Peyer's patch (tissue), 4 donors: ENCODE results near the gene ZNF516. TPM values are rescaled to one million over a fixed set of nuclear protein-coding genes. Genes with fewer than 3 reads are reported as not detected.

Experiments used
- DNase-seq, 3 donors: peaks; one replicate each; pipeline ENCODE4 v3.0.0-alpha.2; 2017 to 2019
- H3K27ac ChIP-seq, 4 donors: fragments of 200-600 bp; sonication (generic); one replicate each; pipeline ENCODE4 v1.5.1; 2016 to 2019
- H3K27me3 ChIP-seq, 2 donors: fragments of 200-600 bp; sonication (generic); one replicate each; pipeline ENCODE4 v1.5.1; 2019
- H3K36me3 ChIP-seq, 3 donors: fragments of 200-600 bp; sonication (generic); one replicate each; pipeline ENCODE4 v1.5.1; 2016 to 2019
- H3K4me1 ChIP-seq, 4 donors: fragments of 200-600 bp; sonication (generic); one replicate each; pipeline ENCODE4 v1.5.1; 2016 to 2019
- H3K4me3 ChIP-seq, 4 donors: fragments of 200-600 bp; sonication (generic); 1 replicate in 3 of 4; 2 replicates in 1 of 4; pipeline ENCODE4 v1.5.1; 2016 to 2019; ENCODE audit warnings: mild to moderate bottlenecking in 1 of 4
- H3K9me3 ChIP-seq, 4 donors: fragments of 200-600 bp; sonication (generic); one replicate each; pipeline ENCODE4 v1.5.1; 2016 to 2019; ENCODE audit warnings: mild to moderate bottlenecking in 1 of 4
- POLR2A ChIP-seq, 2 donors: fragments of 450-650 bp; IDR thresholded peaks; one replicate each; pipeline ENCODE4 v1.5.1; 2017; ENCODE audit warnings: antibody characterized with exemption in 2 of 2, mild to moderate bottlenecking in 2 of 2, moderate library complexity in 2 of 2
- total RNA-seq, 4 donors: library from RNA; depleted of rRNA; stranded (reverse); fragments of >200 nt; gene quantifications; one replicate each; pipeline ENCODE4 v1.1.0, GENCODE V29; 2016
- TF ChIP-seq, protein P1 (sequence below), 6 experiments: fragments of 450-650 bp in 4 of 6; fragments of 200-600 bp in 2 of 6; sonication (generic) in 1 of 6; IDR thresholded peaks; one replicate each; pipeline ENCODE4 v1.5.1; 2017 to 2019; ENCODE audit warnings: antibody characterized with exemption in 6 of 6, mild to moderate bottlenecking in 3 of 6, moderate library complexity in 1 of 6

Gene ZNF516
- total RNA-seq, 4 donors from 2014 or later = 19.8 to 39.6 (median 25.7) TPM

DNA sequence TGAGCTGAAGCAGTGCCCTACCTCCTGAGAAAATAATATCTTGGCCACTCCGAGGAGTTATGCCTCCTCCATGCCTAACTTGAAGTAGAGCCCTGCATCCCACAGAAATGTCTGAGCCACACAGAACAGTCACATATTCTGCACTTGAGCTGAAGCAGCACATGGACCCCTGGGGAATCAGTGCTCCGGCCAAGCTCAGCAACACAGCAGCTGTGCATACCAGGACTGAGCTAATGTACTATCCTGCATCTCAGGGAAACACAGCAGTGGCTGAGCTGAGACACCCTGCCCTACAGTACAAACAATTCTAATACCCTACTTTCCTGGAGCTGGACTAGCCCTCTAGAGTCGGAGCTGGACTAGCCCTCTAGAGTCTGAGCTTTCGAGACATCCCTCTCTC is 166.9 kb downstream of the ZNF516 start:
- no peak for DNase-seq
- TF ChIP-seq, protein P1, sequence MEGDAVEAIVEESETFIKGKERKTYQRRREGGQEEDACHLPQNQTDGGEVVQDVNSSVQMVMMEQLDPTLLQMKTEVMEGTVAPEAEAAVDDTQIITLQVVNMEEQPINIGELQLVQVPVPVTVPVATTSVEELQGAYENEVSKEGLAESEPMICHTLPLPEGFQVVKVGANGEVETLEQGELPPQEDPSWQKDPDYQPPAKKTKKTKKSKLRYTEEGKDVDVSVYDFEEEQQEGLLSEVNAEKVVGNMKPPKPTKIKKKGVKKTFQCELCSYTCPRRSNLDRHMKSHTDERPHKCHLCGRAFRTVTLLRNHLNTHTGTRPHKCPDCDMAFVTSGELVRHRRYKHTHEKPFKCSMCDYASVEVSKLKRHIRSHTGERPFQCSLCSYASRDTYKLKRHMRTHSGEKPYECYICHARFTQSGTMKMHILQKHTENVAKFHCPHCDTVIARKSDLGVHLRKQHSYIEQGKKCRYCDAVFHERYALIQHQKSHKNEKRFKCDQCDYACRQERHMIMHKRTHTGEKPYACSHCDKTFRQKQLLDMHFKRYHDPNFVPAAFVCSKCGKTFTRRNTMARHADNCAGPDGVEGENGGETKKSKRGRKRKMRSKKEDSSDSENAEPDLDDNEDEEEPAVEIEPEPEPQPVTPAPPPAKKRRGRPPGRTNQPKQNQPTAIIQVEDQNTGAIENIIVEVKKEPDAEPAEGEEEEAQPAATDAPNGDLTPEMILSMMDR (IDR thresholded peaks at IDR 0.05) = no peak
- no peak for TF ChIP-seq POLR2A (IDR thresholded peaks at IDR 0.05)
- Histone ChIP-seq H3K27ac (no peak overlapping the region), H3K9me3 (no peaks in the 10 kb centered on the region), H3K4me1 (no peaks in the 10 kb centered on the region), H3K36me3 (no peaks in the 10 kb centered on the region), H3K4me3 (no peak overlapping the region), H3K27me3 (no peaks in the 10 kb centered on the region)

DNA sequence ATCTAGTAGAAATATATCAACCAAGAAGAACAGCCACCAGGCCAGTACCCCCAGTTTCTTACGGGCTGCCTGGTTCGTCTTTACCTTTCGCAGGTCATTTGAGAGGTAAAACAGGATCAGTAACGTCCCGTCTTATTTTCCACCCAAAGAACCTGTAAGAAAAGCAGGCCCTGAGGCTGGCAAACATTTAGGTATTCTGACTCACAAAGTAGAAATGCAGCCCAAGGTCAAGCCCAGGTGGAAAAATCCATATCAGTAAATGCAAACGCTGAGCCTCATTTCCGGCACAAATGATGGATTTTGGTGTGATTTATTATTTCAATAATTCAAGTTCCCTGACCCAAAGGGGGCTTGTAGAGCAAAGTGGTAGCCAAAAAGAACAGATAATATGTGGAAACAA is 171.2 kb downstream of the ZNF516 start:
- Histone ChIP-seq H3K27me3 (no peaks in the 10 kb centered on the region), H3K4me3 (no peak overlapping the region), H3K9me3 (no peaks in the 10 kb centered on the region), H3K27ac (no peak overlapping the region), H3K4me1 (no peaks in the 10 kb centered on the region), H3K36me3 (no peaks in the 10 kb centered on the region)
- DNase-seq = no peak
- TF ChIP-seq POLR2A (IDR thresholded peaks at IDR 0.05) = no peak
- TF ChIP-seq, protein P1 (IDR thresholded peaks at IDR 0.05) = no peak

DNA sequence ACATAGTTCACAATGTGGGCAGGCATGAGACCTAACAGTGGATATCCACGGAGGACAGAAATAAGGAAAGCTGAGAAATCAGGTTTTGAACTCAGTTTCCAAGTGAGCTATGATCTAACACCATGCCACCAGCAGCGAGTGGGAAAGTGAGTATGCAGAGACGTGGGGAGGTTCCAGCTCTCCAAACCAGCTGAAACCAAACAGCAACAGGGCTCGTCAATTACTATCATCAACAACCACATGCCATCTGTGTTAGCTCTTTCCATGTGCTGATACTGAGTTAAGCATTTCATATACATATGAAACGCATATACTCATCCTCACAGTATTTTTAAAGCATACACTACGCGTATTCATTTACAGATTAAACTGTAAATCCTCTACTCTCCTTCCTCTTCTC is 172.4 kb downstream of the ZNF516 start:
- no peaks in the 10 kb centered on the region for H3K4me1 ChIP-seq
- no peak overlapping the region for H3K27ac ChIP-seq
- H3K9me3 ChIP-seq = no peaks in the 10 kb centered on the region
- H3K4me3 ChIP-seq = no peak overlapping the region
- H3K27me3 ChIP-seq = no peaks in the 10 kb centered on the region
- no peaks in the 10 kb centered on the region for H3K36me3 ChIP-seq
- DNase-seq = no peak
- TF ChIP-seq POLR2A (IDR thresholded peaks at IDR 0.05) = no peak
- TF ChIP-seq, protein P1 (IDR thresholded peaks at IDR 0.05) = no peak

DNA sequence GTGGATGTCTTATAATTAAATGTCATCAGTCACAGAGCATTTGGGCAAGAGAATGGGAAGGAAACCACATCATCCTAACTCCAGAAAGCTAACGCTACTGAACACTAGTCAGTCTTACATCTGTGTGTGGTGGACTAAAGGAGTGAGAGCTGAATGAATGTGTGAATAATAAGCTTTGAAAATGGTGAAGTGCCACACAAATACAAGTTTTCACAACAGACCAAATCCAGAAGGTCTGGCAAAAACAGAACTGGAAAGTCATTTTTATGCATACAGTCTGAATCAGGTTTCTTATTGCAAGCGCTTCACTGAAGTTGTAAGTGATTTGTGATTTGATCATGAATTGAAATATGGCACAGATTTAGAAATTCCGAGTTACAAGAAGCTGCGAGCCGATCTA is 175.7 kb downstream of the ZNF516 start:
- TF ChIP-seq POLR2A (IDR thresholded peaks at IDR 0.05) = no peak
- TF ChIP-seq, protein P1 (IDR thresholded peaks at IDR 0.05) = no peak
- H3K4me1 ChIP-seq = no peaks in the 10 kb centered on the region
- no peak overlapping the region for H3K4me3 ChIP-seq
- no peaks in the 10 kb centered on the region for H3K27me3 ChIP-seq
- H3K27ac ChIP-seq = no peak overlapping the region
- DNase-seq = no peak
- no peaks in the 10 kb centered on the region for H3K9me3 ChIP-seq
- no peaks in the 10 kb centered on the region for H3K36me3 ChIP-seq

DNA sequence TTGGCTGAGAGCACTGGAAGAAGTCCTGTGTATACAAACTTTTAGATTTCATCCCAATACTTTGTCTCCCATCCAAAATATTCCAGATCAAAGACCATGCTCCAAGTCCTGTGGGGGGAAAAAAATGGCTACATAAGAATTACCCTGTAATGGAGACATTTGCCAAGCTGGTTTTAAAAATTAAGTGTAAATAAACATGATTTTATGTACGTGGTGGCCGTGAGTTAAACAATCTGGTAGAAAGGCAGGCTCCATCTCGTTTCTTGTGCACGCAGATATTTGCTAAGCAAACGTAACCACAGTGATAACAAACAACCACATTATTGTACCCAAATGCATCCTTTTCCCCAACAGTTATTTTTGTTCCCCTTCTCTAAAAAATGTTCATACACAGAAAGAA is 176.4 kb downstream of the ZNF516 start:
- Histone ChIP-seq H3K27ac (no peak overlapping the region), H3K4me3 (no peak overlapping the region), H3K36me3 (no peaks in the 10 kb centered on the region), H3K9me3 (no peaks in the 10 kb centered on the region), H3K27me3 (no peaks in the 10 kb centered on the region), H3K4me1 (no peaks in the 10 kb centered on the region)
- TF ChIP-seq, protein P1 (IDR thresholded peaks at IDR 0.05) = no peak
- TF ChIP-seq POLR2A (IDR thresholded peaks at IDR 0.05) = no peak
- DNase-seq = no peak

DNA sequence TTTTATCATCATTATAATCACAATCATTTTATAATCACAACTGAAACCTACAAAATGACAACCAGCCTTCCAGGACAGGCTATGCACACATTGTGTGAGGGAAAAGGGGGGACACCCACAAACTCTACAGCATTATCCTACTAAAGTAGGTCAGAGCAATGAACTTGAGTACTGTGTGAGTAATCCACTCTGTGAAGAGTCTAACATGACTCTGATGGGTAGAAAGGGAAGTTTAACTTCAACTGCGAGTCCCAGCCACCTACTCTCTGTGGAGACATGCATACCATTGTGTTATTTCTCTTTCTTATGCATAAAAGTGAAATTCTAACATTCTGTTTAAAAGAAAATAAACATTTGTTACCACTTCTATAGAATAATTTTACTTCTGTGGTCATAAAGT is 177.9 kb downstream of the ZNF516 start:
- no peaks in the 10 kb centered on the region for H3K27me3 ChIP-seq
- no peaks in the 10 kb centered on the region for H3K4me1 ChIP-seq
- H3K27ac ChIP-seq = no peak overlapping the region
- H3K4me3 ChIP-seq = no peak overlapping the region
- no peaks in the 10 kb centered on the region for H3K36me3 ChIP-seq
- no peak for DNase-seq
- no peaks in the 10 kb centered on the region for H3K9me3 ChIP-seq
- no peak for TF ChIP-seq POLR2A (IDR thresholded peaks at IDR 0.05)
- TF ChIP-seq, protein P1 (IDR thresholded peaks at IDR 0.05) = no peak
